Activated CD4-positive, alpha-beta T cell treated with anti-CD3 and anti-CD28 coated beads, Interleukin-2, amount 10 ng/mL, durations not matched to agents 7 days and 5 days (primary cell): ENCODE results near the gene UBALD1. TPM values are rescaled to one million over a fixed set of nuclear protein-coding genes. Genes with fewer than 3 reads are reported as not detected.

Experiments
- CTCF ChIA-PET: fragments of 350-600 bp; sonication (Branson Sonifier 250); formaldehyde crosslinking; loops from one replicate; lab custom pipeline; 2021; ENCODE audit warnings: antibody characterized with exemption; lab: Charles Lee
- POLR2A ChIA-PET: fragments of 350-600 bp; sonication (Branson Sonifier 250); formaldehyde crosslinking; loops from one replicate; lab custom pipeline; 2021; ENCODE audit warnings: antibody characterized with exemption; lab: Charles Lee
- DNase-seq: peaks from one replicate; pipeline ENCODE4 v3.0.0-alpha.2; 2020
- H3K27ac Mint-ChIP-seq: one replicate; pipeline ENCODE4 v1.8.0; 2021; ENCODE audit warnings: mild to moderate bottlenecking, moderate library complexity, mixed read lengths
- H3K27me3 Mint-ChIP-seq: one replicate; pipeline ENCODE4 v1.8.0; 2021; ENCODE audit warnings: mixed read lengths
- H3K36me3 Mint-ChIP-seq: one replicate; pipeline ENCODE4 v1.8.0; 2021; ENCODE audit warnings: low read depth, mixed read lengths
- H3K4me1 Mint-ChIP-seq: one replicate; pipeline ENCODE4 v1.8.0; 2021; ENCODE audit warnings: mixed read lengths
- H3K4me3 Mint-ChIP-seq: one replicate; pipeline ENCODE4 v1.8.0; 2021; ENCODE audit warnings: mild to moderate bottlenecking, moderate library complexity, mixed read lengths
- H3K9me3 Mint-ChIP-seq: one replicate; pipeline ENCODE4 v1.8.0; 2021; ENCODE audit warnings: mixed read lengths
- total RNA-seq, 2 experiments: library from RNA; stranded (reverse); gene quantifications; one replicate each; pipeline ENCODE4 v1.2.3, GENCODE V29; 2021

Gene UBALD1
- total RNA-seq, 2 experiments from 2014 or later = 21.5 to 22.2 TPM

DNA sequence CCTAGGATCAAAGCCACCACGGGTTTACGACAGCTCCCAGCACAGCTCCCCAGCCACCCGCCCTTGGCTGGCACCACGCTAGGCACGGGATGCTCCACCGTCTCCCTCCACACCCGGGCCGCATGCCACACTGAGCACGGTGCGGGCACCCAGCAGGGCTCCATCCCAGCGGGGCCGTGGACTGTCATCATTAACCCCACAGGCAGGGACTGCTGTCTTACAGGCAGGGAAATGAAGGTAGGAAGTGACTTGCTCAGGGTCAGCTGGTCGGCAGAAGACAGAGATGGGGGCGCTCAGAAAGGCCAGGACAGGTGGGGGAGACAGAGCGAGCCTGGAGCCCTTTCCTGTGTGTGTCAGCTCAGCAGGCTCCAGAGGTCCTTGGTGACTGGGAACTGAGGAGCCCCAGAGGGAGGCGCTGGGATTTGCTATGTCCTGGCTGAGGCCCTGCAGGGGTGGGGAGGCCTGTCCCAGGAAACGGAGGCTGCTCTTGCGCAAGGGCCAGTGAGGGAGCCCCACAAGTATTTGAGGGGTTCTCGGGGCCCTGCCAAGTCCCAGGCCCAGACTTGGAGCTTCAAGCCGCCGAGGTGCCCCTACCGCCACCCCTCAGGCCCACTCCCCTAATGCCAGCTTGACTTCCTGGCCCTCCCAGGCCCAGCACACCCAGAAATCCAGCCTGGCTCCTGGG, 3.2 kb downstream of the UBALD1 start:
- ChIA-PET CTCF (interaction anchor here (1.4 to 1.8 kb wide), 2 partner anchors 13 to 105 kb away, joined by 5 read pairs; partner anchors contain the start of gene MGRN1), POLR2A (no interaction called here)
- Mint-ChIP-seq H3K4me3 (no peak overlapping the region), H3K4me1 (peaks cover 14% of the 10 kb centered on the region), H3K9me3 (no peaks in the 10 kb centered on the region), H3K27ac (no peak overlapping the region), H3K36me3 (no peaks in the 10 kb centered on the region), H3K27me3 (no peaks in the 10 kb centered on the region)
- DNase-seq = no peak

DNA sequence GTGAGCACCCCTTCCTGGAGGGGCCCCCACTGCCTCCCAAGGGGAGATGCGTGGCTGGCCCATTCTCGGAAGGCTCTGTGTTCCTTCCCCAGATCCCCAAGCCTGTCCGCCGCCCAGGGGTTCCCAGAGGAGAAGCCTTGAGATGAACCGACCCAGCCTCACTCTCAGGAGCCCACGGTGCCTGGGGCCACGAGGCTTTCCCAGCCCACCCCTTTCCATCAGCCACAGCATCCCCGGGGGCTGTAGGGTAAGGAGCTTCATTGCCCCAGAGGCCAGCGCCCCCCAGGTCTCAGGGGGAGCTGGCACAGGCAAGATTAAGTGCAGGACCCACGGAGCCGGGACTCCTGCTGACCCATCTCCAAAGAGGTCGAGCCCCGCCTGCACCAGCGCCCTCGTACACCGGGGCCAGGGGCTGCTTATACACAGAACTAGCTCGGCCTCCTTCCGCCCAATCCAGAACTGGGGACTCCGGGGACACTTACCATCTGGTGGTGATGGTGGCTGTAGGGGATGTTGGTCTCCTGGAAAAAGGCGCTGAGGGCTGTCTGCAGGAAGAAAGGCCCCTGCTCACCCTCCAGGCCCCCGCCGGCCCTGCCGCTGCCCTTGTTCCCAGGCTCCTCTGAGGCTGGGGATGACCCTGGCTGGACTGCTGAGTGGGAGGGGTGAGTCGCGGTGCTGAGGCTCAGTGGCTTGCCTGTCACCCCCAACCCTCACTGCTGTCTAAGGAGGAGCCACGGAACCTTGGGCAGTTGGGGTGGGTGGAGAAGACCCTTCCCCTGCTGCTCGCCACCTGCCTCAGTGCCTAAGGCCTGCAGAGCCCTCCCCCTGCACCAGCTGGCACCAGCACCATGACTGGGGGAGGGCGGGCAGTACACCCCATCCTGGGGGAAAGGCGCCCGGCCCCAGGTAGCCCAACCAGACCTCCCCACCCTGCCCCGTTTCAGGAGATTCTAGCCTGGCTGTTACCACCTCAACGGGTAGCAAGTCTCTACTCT, 4.4 kb downstream of the UBALD1 start:
- H3K4me1 Mint-ChIP-seq = peaks cover 6% of the 10 kb centered on the region
- no peaks in the 10 kb centered on the region for H3K36me3 Mint-ChIP-seq
- no peak for DNase-seq
- POLR2A ChIA-PET = no interaction called here
- H3K27ac Mint-ChIP-seq = no peak overlapping the region
- H3K9me3 Mint-ChIP-seq = no peaks in the 10 kb centered on the region
- CTCF ChIA-PET = interaction anchor here (1.8 kb wide), 1 partner anchor 103 kb away, joined by 5 read pairs; no protein-coding TSS in a partner anchor
- no peak overlapping the region for H3K4me3 Mint-ChIP-seq
- no peaks in the 10 kb centered on the region for H3K27me3 Mint-ChIP-seq

DNA sequence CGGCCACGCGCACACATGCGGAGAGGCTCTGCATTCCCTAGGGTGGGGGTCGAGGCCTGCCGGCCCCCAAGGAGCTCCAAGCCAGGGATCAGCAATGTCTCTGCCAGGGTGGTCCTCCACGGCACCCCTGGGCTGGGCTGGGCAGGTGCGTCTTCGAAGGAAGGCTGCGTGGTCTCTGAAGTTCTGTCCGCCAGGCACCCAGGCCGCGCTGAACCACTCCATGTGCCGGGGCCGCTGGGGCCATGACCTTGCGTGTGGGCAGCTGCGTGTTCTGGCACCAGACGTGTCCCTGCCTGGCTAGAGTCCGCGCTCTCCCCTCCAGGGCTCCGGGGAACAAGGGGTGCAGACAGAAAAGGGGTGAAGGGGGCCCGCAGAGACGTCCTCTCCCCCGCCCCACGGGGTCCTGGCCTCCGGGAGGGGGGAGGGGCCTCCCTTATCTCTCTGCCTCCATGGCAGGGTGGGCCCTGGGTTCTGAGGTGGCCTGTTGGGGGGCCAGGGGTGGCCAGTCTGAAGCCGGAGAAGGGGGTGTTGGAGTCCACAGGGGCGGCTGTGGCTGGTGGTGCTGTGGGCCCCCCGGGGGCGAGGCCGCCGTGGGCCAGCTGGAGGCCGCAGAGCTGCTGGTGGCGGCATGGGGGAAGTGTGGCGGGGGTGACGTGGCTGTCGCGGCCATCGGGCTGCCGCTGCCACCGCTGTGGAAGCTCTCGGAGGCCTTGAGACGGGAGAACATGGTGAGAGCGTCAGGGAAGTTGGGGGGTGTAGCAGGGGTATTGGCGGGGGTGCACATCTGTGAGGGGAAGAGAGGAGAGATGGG, 5.3 kb downstream of the UBALD1 start:
- CTCF ChIA-PET = interaction anchor here (0.8 kb wide), 1 partner anchor 24 kb away, joined by 3 read pairs; no protein-coding TSS in a partner anchor
- no peak for DNase-seq
- Mint-ChIP-seq H3K4me1 (peaks cover 4% of the 10 kb centered on the region), H3K27me3 (no peaks in the 10 kb centered on the region), H3K9me3 (no peaks in the 10 kb centered on the region), H3K4me3 (no peak overlapping the region), H3K27ac (no peak overlapping the region), H3K36me3 (no peaks in the 10 kb centered on the region)
- POLR2A ChIA-PET = no interaction called here

DNA sequence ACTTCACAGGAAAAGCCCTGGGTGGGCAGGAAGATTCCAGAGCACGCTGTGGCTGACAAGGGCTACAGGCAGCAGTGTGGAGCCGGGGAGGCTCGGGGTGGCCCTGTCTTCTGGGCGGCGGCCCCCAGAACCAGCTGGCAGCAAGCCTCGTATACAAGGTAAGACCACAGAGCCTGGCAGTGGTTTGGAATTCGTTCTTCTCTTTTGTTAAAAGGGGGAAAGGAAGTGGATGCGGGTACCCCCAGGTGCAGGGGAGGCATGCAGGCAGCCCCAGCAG, 6.0 kb downstream of the UBALD1 start:
- H3K27ac Mint-ChIP-seq = no peak overlapping the region
- ChIA-PET CTCF (interaction anchor here (1.2 to 1.7 kb wide), 2 partner anchors 14 to 15 kb away, joined by 3 read pairs; partner anchors contain the start of gene MGRN1), POLR2A (no interaction called here)
- H3K4me3 Mint-ChIP-seq = no peak overlapping the region
- no peaks in the 10 kb centered on the region for H3K9me3 Mint-ChIP-seq
- no peaks in the 10 kb centered on the region for H3K27me3 Mint-ChIP-seq
- no peak for DNase-seq
- no peaks in the 10 kb centered on the region for H3K36me3 Mint-ChIP-seq
- H3K4me1 Mint-ChIP-seq = peaks cover 4% of the 10 kb centered on the region

DNA sequence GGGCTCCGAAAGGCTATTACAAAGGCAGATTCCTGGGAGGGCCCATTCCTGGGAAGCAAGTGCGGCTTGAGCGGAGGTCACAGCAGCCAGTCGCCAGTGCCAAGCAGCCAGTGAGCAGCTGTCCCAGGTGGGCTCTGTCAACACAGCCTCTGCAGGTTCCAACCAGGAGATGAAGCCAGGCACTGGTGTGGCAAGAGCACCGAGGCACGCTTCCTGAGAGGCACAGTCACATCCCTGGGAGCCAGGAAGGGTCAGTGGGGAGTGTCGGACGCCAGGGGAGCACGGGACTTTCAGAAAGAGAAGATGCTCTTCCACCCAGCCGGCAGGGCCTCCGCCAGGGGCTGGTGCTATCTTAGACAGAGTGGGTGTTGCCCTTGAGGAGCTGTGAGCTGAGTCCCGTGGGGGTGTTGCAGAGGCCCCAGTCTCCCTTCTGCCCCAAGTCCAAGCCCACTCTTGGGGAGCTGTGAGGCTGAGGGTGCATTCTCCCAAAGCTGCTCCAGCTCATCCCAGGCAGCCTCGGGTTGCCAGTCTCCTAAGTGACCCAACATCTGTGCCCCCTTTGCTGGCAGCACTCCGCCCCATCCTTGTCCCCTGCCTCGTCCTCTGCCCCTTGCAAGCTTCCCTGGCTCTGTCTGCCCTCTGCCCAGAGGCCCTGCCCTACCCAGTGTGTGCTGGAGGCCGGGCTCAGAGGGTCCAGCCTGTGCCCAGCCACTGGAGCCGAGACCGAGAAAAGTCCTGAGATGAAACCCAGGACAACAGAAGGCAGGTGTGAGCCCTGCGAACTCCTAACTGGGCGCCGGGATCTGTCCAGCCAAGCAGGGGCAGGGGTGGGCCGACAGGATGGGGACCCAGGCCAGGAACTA, 6.6 kb downstream of the UBALD1 start:
- Mint-ChIP-seq H3K27me3 (no peaks in the 10 kb centered on the region), H3K9me3 (no peaks in the 10 kb centered on the region), H3K36me3 (no peaks in the 10 kb centered on the region), H3K4me1 (peaks cover 3% of the 10 kb centered on the region), H3K27ac (no peak overlapping the region), H3K4me3 (no peak overlapping the region)
- ChIA-PET CTCF (interaction anchor here (1.2 to 1.7 kb wide), 2 partner anchors 13 to 16 kb away, joined by 3 read pairs; partner anchors contain the start of gene MGRN1), POLR2A (no interaction called here)
- DNase-seq = no peak

DNA sequence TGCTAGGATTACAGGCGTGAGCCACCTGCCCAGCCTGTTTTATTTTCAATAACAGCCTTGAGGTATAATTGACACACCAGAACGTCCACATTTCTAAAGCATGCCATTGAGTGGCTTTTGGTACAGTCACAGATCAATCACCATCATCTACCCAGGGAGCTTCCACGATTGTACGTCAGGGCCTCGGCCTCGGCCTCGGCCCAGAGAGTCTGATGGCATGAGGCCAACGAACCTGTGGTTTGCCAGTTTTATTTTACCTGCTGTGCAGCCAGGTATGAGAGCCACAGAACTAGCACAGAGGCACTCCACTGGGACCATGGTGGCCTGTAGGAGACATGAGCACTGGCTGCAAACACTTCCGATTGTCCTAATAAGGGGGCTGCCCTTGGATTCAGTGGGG, 8.3 kb downstream of the UBALD1 start:
- no peaks in the 10 kb centered on the region for H3K36me3 Mint-ChIP-seq
- no peaks in the 10 kb centered on the region for H3K4me1 Mint-ChIP-seq
- ChIA-PET POLR2A (no interaction called here), CTCF (no interaction called here)
- no peak overlapping the region for H3K27ac Mint-ChIP-seq
- peaks cover 2% of the 10 kb centered on the region for H3K27me3 Mint-ChIP-seq
- DNase-seq = no peak
- no peaks in the 10 kb centered on the region for H3K9me3 Mint-ChIP-seq
- no peak overlapping the region for H3K4me3 Mint-ChIP-seq

DNA sequence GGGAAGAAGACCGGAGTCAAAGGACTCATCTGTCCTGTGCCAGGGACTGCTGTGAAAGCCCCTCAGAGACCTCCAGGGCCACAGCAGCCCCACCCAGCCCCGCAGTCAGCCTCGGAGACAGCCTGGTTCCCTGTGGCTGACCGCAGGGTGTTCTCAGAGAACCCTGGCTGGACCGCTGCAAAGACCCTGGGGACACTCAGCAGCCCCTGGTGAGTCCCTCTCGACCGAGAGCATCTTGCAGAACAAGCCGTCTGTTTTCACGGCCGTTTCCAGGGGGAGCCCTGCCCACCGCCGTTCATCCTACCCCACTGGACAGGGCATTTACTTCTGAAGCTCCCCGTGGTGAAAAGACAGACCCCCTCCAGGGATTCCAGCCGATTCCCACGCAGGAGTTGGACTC, 10.3 kb downstream of the UBALD1 start:
- H3K36me3 Mint-ChIP-seq = no peaks in the 10 kb centered on the region
- H3K27ac Mint-ChIP-seq = no peak overlapping the region
- no peaks in the 10 kb centered on the region for H3K4me1 Mint-ChIP-seq
- H3K9me3 Mint-ChIP-seq = no peaks in the 10 kb centered on the region
- POLR2A ChIA-PET = no interaction called here
- CTCF ChIA-PET = no interaction called here
- H3K27me3 Mint-ChIP-seq = peaks cover 3% of the 10 kb centered on the region
- no peak overlapping the region for H3K4me3 Mint-ChIP-seq
- no peak for DNase-seq

DNA sequence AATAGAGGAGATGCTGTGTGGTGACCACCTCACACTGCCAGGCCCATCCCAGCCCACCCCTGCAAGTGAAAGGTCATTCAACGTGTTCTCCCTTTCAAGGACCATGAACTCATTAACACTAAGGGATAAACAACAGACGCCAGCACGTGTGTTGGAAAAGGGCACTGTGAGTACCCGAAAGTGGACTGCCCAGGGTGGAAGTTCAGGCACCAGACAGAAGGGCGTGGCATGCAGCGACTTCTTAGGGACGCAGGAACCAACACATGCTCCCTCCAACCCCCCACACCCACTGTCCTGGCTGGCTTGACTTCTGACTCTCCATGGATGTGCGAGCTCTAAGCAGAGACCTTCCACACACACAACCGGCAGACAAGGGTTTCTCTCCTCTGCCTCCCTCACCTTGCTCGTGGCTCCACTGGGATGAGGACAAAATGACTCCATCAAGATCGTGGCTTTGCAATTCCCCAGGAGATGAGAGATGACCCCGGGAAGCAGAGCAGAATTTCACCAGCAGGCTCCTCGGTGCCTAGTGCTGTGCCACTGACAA, 11.0 kb downstream of the UBALD1 start:
- CTCF ChIA-PET = interaction anchor here (1.0 kb wide), 1 partner anchor 12 kb away, joined by 3 read pairs; no protein-coding TSS in a partner anchor
- H3K36me3 Mint-ChIP-seq = no peaks in the 10 kb centered on the region
- POLR2A ChIA-PET = no interaction called here

DNA sequence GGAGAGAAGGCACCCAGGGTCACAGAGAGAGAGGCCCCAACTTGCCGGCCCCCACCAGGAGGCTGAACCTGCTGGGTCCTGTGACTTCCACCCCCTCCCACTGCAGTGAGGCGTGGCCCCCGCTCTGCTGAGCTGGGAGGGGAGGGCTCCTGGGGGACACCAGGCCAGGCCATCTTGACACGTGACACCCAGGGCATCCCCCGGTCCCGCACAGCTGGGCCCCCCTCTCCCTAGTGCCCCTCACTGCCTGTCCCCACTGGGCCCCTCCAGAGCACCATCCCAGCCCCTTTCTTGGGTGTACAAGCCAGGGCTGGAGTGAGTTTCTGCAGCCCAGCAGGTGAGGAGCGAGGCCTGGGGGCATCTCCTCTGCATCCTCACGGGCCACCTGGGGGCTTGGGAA, 12.4 kb downstream of the UBALD1 start:
- Mint-ChIP-seq H3K36me3 (no peaks in the 10 kb centered on the region), H3K9me3 (no peaks in the 10 kb centered on the region), H3K27me3 (peaks cover 5% of the 10 kb centered on the region), H3K4me1 (no peaks in the 10 kb centered on the region), H3K27ac (no peak overlapping the region), H3K4me3 (no peak overlapping the region)
- no peak for DNase-seq
- ChIA-PET POLR2A (no interaction called here), CTCF (interaction anchor here (1.0 kb wide), 1 partner anchor 11 kb away, joined by 3 read pairs; no protein-coding TSS in a partner anchor)

More for the DNA sequence above, 11.0 kb downstream of the UBALD1 start:
- no peak overlapping the region for H3K27ac Mint-ChIP-seq
- no peaks in the 10 kb centered on the region for H3K4me1 Mint-ChIP-seq
- H3K4me3 Mint-ChIP-seq = no peak overlapping the region
- DNase-seq = no peak
- H3K9me3 Mint-ChIP-seq = no peaks in the 10 kb centered on the region
- peaks cover 3% of the 10 kb centered on the region for H3K27me3 Mint-ChIP-seq

DNA sequence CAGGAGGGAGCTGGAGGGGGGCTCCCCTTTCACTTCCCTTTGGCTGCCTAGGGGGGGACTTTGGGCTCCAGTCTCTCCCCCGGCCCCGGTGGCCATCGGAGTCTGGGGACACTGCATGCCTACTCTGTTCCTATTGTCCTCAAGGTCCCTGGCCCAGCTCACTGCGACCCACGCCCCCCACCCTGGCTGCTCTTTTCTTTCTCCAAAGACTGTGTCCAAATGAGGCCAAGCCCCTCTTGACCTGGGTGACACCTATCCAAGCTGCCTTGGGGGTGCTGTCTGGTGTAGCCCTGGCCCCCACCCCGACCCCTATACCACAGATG, 12.9 kb downstream of the UBALD1 start:
- ChIA-PET CTCF (no interaction called here), POLR2A (no interaction called here)
- no peak for DNase-seq
- Mint-ChIP-seq H3K27ac (peak overlapping the region; percentile 19), H3K4me3 (no peak overlapping the region), H3K4me1 (no peaks in the 10 kb centered on the region), H3K9me3 (no peaks in the 10 kb centered on the region), H3K27me3 (peaks cover 5% of the 10 kb centered on the region), H3K36me3 (no peaks in the 10 kb centered on the region)

DNA sequence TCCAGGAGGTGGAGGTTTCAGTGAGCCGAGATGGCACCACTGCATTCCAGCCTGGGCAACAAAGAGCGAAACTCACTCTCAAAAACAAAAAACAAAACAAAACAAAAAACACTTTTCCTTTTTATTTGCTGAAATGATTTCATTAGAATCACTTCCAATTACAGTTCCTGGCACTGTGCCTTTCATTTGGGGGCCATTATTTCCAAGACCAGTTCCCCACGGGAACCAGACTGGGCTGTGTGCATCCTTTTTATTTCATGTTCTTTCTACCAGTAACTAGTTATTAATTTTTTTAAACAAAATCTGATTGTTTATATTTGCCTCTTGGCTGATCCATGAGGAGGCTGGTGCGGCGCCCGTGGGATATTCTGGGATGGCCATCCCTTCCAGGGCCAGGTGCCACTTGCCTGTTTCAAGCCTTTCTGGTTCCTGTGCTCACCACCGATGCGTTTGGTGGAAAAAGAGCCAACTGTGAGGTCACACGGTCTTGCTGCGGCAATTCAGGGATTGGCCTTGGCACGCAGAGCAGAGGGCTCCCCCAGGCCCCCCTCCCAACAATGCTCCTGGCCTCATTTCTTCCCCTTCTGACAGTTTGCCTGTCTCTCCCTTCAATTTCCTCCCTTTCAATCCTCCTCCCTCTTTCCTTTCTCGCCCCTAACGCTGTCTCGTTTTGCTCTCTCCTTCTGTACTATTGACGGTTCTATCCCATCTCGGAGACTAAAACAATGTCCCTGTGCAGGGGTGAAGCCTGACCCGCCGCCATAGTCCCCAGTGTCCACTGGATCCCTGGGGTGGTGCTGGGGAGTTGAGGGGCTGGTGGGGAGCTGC, 13.4 kb downstream of the UBALD1 start:
- Mint-ChIP-seq H3K36me3 (no peaks in the 10 kb centered on the region), H3K27ac (peak overlapping the region; percentile 19), H3K4me1 (no peaks in the 10 kb centered on the region), H3K4me3 (no peak overlapping the region), H3K9me3 (no peaks in the 10 kb centered on the region), H3K27me3 (peaks cover 5% of the 10 kb centered on the region)
- POLR2A ChIA-PET = no interaction called here
- CTCF ChIA-PET = no interaction called here
- no peak for DNase-seq
